HT1080 (cell line): ENCODE measurements around the gene CTRL. TPM values are rescaled to one million over a fixed set of nuclear protein-coding genes. Genes with fewer than 3 reads are reported as not detected.

Experiments
- DNase-seq: peaks from one replicate; pipeline ENCODE4 v3.0.0-alpha.2; 2015; ENCODE audit warnings: low read depth
- total RNA-seq: library from RNA; depleted of rRNA; stranded (reverse); fragments of >200 nt; shearing (Covaris generic); gene quantifications from 2 replicates; pipeline ENCODE4 v1.2.3, GENCODE V29; 2014

The CTRL gene
- total RNA-seq, 1 experiment from 2014 or later, result 2.5 TPM

- DNase-seq, result no peak
These were observed 32.1 kb upstream of the CTRL start for GRCh38 chr16:67963662-67964321.

- DNase-seq, result no peak
These were observed 31.6 kb upstream of the CTRL start for GRCh38 chr16:67963292-67963661.

DNA sequence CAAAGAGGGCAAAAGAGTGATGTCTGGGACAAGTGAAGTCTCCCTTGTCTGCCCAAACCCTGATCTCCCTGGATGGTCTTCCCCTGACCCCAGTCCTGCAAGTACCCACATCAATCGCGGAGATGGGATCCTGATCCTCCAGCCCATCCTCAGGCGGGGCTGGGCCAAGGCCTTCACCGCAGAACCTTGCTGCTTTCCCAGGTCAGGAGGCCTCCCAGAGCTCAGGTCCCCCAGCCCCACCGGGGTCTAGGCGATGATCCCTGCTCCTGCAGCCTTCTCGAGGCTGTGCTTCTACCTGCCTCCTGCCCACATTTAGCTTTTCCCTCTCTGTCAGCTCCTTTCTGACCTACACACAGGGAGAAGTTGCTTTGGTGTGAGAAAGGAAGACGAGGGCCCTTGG lies 30.5 kb upstream of the CTRL start:
- DNase-seq, result no peak

GRCh38 chr16:67961551-67961957 lies 29.9 kb upstream of the CTRL start:
- no peak for DNase-seq

DNA sequence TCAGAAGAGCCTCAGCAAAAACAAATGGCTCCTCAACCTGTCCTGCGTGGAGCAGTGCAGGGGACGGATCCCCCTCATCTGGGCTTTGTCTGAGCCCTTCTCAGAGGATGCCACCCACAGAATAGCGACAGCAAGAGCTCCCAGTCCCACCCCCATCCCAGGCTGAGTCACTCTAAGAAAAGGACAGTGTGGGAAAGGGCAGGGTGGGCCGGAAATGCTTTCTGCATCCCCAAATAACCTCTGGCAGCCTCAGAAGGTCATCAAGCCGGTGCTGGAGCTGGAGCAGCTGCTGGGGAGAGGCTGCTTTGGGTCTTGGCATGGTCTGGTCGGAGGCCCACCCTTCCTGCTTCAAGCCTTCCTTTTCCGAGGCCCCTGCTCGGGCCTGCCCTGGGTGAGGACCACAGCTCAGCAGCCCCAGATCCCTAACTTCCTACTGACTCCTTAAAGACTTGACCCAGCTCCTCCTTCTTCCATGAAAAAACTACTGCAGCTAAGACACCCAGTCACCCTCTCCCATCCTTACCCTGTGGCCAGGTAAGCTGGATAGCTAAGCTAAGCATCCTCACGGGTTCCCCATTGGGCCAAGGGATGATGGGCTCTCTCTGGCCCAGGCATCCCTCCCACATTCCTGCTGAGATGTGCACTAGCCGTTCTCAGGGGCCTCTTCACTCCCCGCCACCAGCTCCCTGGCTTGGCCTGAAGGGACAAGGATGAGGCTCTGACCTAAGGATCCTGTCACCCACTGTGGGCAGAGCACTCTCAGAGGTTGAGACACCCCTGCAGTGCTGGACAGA lies 28.1 kb upstream of the CTRL start:
- peak; percentile 75 for DNase-seq

DNA sequence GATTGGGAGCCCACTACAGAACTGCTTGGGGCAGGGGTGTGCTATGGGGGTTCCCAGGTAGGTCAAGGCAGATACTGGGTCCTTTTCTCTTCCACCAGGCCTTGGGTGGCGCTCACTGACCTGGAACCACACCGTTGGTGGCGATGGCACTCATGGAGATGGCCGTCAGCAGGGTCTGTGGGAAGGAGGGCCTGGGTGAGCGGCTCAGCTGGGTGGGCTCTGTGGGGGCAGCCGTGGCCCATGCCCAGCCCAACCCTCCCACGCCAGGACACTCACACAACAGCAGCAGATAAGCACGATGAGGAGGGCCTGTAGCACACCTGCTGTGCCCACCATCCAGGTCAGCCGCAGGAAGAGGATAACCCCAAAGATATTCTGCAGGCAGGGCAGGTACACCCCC lies 26.0 kb upstream of the CTRL start:
- DNase-seq, result no peak

DNA sequence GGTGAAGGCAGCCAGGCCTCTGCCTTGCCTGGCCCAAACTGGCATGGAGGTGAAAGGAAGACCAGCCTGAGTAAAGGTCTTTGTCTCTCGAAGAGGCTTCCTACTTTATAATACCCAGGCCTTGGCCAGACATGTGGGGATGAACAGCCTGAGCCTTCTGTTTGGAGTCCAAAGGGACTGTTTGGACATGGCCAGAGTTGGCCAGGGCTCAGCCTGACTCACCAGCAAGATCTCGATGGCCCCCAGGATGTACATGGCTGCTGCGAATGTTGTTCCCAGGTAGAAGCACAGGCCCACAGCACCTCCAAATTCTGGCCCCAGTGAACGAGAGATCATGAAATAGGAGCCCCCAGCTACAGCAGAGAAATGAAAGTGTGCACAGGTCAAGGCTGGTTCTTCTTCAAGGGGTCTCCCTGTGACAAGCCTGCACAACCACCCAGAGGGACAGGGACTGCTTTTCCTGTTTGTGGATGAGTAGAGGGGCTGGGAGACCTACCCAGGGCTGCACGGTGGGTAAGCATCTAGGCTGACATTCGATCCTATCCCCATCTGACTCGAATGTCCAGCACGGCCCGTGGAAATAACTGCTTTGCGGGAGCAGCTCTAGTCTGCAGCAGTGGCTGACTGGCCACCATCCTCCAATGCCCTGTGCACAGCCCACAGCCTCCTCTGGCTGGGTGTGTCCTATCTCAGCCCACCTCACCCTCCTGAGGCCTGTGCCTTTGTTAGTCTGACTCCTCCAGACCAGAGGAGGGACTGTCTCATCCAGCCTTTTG lies 22.9 kb upstream of the CTRL start:
- DNase-seq, result no peak

DNA sequence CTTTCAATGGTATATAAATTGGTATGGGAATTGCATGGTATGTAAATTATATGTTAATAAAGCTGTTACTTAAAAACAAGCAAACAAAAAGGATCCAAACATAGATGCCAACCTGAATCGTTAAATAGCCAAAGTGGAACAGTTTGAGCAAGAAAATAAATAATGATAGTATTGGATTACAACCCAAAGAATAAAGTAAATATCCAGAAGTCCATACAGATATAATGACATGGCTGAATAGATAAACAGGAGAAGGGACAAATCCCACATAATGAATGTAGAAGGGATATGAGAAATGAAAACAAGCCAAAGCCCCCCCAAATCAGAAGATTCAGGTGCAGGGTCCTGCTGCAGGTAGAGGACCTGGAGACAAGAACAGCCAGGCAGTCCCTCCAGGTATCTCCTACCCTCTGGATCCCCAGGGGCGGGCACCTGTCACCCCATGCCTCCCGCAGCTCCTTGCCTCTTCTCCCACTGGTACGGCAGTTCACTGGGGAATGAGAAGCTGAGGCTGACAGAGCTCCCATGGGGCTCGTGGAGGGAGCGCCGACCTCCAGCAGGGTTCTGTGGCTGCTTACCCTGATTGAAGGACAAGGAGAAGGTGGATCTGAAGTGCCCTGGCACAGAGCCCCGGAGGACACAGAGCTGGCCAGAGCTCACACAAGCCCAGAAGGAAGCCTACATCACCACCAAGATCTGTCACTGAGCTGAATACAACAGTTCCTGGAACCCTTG lies 22.1 kb upstream of the CTRL start:
- DNase-seq, result no peak

- no peak for DNase-seq
These were observed 19.8 kb upstream of the CTRL start for GRCh38 chr16:67951485-67951884.

DNA sequence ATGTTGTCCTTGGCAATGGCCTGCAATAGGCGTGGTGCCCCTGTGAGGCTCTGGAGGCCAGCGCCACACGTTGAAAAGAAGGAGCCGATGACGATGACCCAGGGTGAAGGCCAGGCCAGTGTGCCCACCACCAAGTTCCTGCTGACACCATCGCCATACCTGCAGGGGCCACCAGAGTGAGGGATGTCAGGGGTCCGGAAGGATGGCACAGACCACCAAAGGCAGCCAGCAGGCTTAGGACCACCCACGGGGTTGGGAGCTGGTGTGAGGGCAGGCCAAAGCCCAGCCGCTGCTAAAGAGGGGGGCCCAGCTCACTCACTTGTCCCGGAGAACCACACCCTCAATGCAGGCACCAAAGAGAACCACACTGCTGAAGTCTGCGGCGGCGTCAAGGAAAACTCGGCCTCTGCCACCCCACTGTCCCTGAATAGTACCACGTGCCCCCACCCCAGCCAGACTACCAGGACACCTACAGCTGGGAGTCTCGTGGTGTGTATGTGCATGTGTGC lies 18.7 kb upstream of the CTRL start:
- DNase-seq, result no peak

- no peak for DNase-seq
These were observed 18.0 kb upstream of the CTRL start for GRCh38 chr16:67949645-67950044.

GRCh38 chr16:67948015-67948414 lies 16.4 kb upstream of the CTRL start:
- no peak for DNase-seq

GRCh38 chr16:67946966-67947558 lies 15.4 kb upstream of the CTRL start:
- no peak for DNase-seq

- no peak for DNase-seq
These were observed 14.5 kb upstream of the CTRL start for GRCh38 chr16:67946128-67946569.

- no peak for DNase-seq
These were observed 13.8 kb upstream of the CTRL start for GRCh38 chr16:67945392-67945933.

GRCh38 chr16:67944690-67945391 lies 13.2 kb upstream of the CTRL start:
- no peak for DNase-seq

DNA sequence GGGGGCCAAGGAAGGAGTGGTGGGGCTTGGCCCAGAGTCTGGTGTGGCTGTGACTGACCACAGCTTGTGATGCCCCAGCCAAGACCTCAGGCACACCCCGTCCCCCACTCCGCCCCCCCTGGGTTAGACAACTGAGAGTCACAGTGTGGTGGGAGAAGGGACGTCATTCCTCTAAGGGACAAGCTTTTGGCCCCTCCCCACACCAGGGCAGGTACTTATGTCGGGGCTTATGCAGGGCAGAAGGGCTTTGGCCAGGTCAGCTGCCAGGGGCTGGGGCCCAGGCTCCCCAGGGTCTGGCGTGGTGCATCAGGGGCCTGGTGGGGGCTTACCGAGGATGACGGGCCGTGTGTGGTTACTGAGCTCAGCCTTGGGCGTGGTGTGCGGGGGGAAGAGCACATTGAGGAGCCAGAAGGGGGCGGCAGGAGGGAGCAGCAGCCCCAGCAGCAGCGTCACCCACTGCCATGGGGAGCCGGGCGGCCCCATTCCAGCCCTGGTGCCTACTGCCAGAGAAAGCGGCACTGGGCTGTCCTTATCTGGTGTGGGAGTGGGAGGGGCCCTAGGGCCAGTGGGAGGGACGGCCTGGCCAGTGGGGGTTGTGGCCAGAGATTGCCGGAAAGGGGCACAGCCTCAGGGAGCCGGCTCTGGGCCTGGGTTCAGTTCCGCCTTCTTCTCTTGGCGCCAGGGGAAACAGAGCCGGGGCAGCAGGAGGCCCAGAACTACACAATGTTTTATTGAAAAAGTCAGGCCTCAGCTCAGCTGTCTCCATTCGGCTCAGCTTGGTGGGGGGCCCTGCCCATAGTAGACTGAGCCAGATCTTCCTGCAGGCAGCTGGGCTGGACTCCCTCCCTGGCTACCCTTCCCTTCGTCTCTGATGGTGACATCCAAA lies 12.2 kb upstream of the CTRL start, which contains the start of gene LCAT:
TSS of gene LCAT (minus strand) at position 502 of the 886 bp plus-strand sequence. CDS start at position 483, 19 bp downstream.
- DNase-seq, result no peak

DNA sequence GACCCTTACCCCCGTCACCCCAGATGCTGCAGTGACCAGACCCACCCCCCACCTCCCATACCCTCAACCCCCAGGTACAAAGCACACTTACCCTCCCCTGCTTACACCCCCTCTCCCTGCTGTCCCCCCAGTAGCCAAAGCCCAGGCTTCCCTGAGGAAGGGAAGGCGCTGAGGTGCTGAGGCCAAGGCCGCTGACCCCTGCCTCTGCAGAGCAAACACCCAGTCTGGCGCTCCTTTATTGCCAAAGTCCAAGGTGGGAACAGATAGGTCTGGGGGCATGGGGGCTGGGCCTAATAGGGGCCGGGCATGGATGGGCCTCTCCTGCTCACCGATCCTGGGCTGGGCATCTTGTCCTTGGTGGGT lies 11.6 kb upstream of the CTRL start:
- DNase-seq, result no peak
